RWPE1 (cell line): ENCODE measurements around the gene DHX8.
"Not testable (repeated sequence)": the region's sequence is repeated elsewhere in the genome, so short reads cannot be mapped to it uniquely, and the experiment has no call there.

Experiments
- CTCF ChIA-PET: fragments of 350-600 bp; sonication (Branson Sonifier 250); formaldehyde crosslinking; extraction: SDS; loops from one replicate; lab custom pipeline; 2021; lab: Yijun Ruan, JAX
- POLR2A ChIA-PET: fragments of 400-600 bp; formaldehyde crosslinking; extraction: SDS; loops from one replicate; lab custom pipeline; 2020; ENCODE audit warnings: antibody characterized with exemption; ENCODE audit not compliant: low non-redundant PET; lab: Yijun Ruan, JAX
- DNase-seq: peaks from one replicate; pipeline ENCODE4 v3.0.0; 2012; ENCODE audit warnings: low spot score
- H3K27ac ChIP-seq: fragments of 450-650 bp; 2 replicates; pipeline ENCODE4 v1.5.1; 2017
- CTCF ChIP-seq: fragments of 450-650 bp; conservative IDR thresholded peaks from 2 replicates; pipeline ENCODE4 v1.5.1; 2017; ENCODE audit warnings: low read depth, mild to moderate bottlenecking

Gene DHX8

GRCh38 chr17:43467981-43468581, 15.7 kb upstream of the DHX8 start:
- ChIA-PET POLR2A (interaction anchor here (0.9 kb wide), 1 partner anchor 15 kb away, joined by 3 read pairs; no protein-coding TSS in a partner anchor), CTCF (interaction anchor here (0.7 to 3.3 kb wide), 4 partner anchors 15 to 75 kb away, joined by 3 to 20 read pairs (median 6); partner anchors contain the start of gene DHX8)
- peak overlapping the region; percentile 97 for H3K27ac ChIP-seq
- no peak for TF ChIP-seq CTCF
- DNase-seq = peak; percentile 54

GRCh38 chr17:43468691-43469139, 15.1 kb upstream of the DHX8 start:
- DNase-seq = peak; percentile 68
- no peak for TF ChIP-seq CTCF
- ChIA-PET CTCF (interaction anchor here (0.9 to 3.3 kb wide), 3 partner anchors 14 to 75 kb away, joined by 3 to 20 read pairs (median 9); partner anchors contain the start of gene DHX8), POLR2A (interaction anchor here (0.7 to 0.9 kb wide), 4 partner anchors 14 to 70 kb away, joined by 3 to 5 read pairs (median 4); no protein-coding TSS in a partner anchor)
- H3K27ac ChIP-seq = peak overlapping the region; percentile 97

- H3K27ac ChIP-seq = peak overlapping the region; percentile 97
- peak; percentile 97 for DNase-seq
- CTCF ChIA-PET = interaction anchor here (2.2 to 3.3 kb wide), 2 partner anchors 14 to 76 kb away, joined by 9 to 20 read pairs; partner anchors contain the start of gene DHX8
- no peak for TF ChIP-seq CTCF
- POLR2A ChIA-PET = interaction anchor here (0.7 to 0.9 kb wide), 3 partner anchors 66 to 71 kb away, joined by 3 to 5 read pairs (median 4); no protein-coding TSS in a partner anchor
Observed at GRCh38 chr17:43469145-43469544, 14.6 kb upstream of the DHX8 start.

GRCh38 chr17:43471585-43472160, 12.1 kb upstream of the DHX8 start:
- ChIA-PET CTCF (interaction anchor here (1.0 to 3.3 kb wide), 2 partner anchors 11 to 78 kb away, joined by 3 to 20 read pairs; partner anchors contain the start of gene DHX8), POLR2A (no interaction called here)
- no peak overlapping the region for H3K27ac ChIP-seq
- DNase-seq = no peak
- no peak for TF ChIP-seq CTCF

GRCh38 chr17:43475494-43476089, 8.2 kb upstream of the DHX8 start:
- ChIA-PET CTCF (no interaction called here), POLR2A (no interaction called here)
- TF ChIP-seq CTCF = no peak
- H3K27ac ChIP-seq = no peak overlapping the region
- no peak for DNase-seq

GRCh38 chr17:43476306-43476705, 7.5 kb upstream of the DHX8 start:
- CTCF ChIA-PET, DNase-seq, POLR2A ChIA-PET, H3K27ac ChIP-seq: not testable (repeated sequence)
